K562 (cell line): Measurements from ENCODE around the gene POFUT2. TPM values are rescaled to one million over a fixed set of nuclear protein-coding genes. Genes with fewer than 3 reads are reported as not detected.

Experiments
- C11orf30 ChIP-seq: fragments of 450-650 bp; IDR thresholded peaks from 2 replicates; pipeline ENCODE4 v1.6.1; 2016; ENCODE audit warnings: low read depth, mild to moderate bottlenecking
- CBFB ChIP-seq: sonication (generic); formaldehyde crosslinking; IDR thresholded peaks from 2 replicates; pipeline ENCODE4 v1.4.0; 2020; ENCODE audit warnings: mild to moderate bottlenecking, missing genetic modification reagents
- CEBPG ChIP-seq, 3 experiments: fragments of 200-800 bp in 1 of 3; sonication (Bioruptor generic) in 1 of 3; sonication (generic) in 1 of 3; formaldehyde crosslinking in 1 of 3; IDR thresholded peaks in 2 of 3; conservative IDR thresholded peaks in 1 of 3; 2 replicates each; pipeline versions ENCODE4 v1.6.1 to v1.8.0; 2016 to 2022; ENCODE audit warnings: missing compliant biosample characterization in 2 of 3, missing genetic modification characterization in 2 of 3, mild to moderate bottlenecking in 1 of 3, missing genetic modification reagents in 1 of 3
- CREB3L1 ChIP-seq: fragments of 450-650 bp; IDR thresholded peaks from 2 replicates; pipeline ENCODE4 v1.6.1; 2014; ENCODE audit warnings: low read depth, mild to moderate bottlenecking, moderate library complexity, borderline replicate concordance
- CTCF ChIP-seq, 3 experiments: IDR thresholded peaks in 2 of 3; conservative IDR thresholded peaks in 1 of 3; 2 replicates each; pipeline ENCODE4 v1.5.1; 2011 to 2012; ENCODE audit warnings: low read length in 3 of 3, mild to moderate bottlenecking in 3 of 3, control low read depth in 2 of 3, improper control_type of control experiment in 1 of 3, inconsistent platforms in 1 of 3, low read depth in 1 of 3, mixed read lengths in 1 of 3, moderate library complexity in 1 of 3; ENCODE audit not compliant: insufficient read depth in 2 of 3
- E2F6 ChIP-seq, 2 experiments: IDR thresholded peaks; 2 replicates each; pipeline ENCODE4 v1.6.1; 2011; ENCODE audit warnings: borderline replicate concordance in 1 of 2, control low read depth in 1 of 2, low read depth in 1 of 2, low read length in 1 of 2, mild to moderate bottlenecking in 1 of 2, mixed read lengths in 1 of 2, moderate library complexity in 1 of 2; ENCODE audit not compliant: insufficient read depth in 1 of 2, insufficient read length in 1 of 2, poor library complexity in 1 of 2, severe bottlenecking in 1 of 2; ENCODE audit errors: extremely low read depth in 1 of 2
- GABPB1 ChIP-seq: sonication (generic); formaldehyde crosslinking; IDR thresholded peaks from 2 replicates; pipeline ENCODE4 v1.8.0; 2022; ENCODE audit warnings: mild to moderate bottlenecking, missing genetic modification reagents
- GTF2B ChIP-seq: IDR thresholded peaks from 2 replicates; pipeline ENCODE4 v1.6.1; 2011; ENCODE audit not compliant: insufficient read length; ENCODE audit errors: extremely low read depth
- KAT8 ChIP-seq: fragments of 450-650 bp; IDR thresholded peaks from 2 replicates; pipeline ENCODE4 v1.6.1; 2016; ENCODE audit warnings: low read depth, mild to moderate bottlenecking
- L3MBTL2 ChIP-seq: fragments of 450-650 bp; IDR thresholded peaks from 2 replicates; pipeline ENCODE4 v1.6.1; 2016; ENCODE audit warnings: mild to moderate bottlenecking, moderate library complexity
- MTA3 ChIP-seq: fragments of 450-650 bp; formaldehyde crosslinking; IDR thresholded peaks from 2 replicates; pipeline ENCODE4 v1.6.1; 2017; ENCODE audit warnings: mild to moderate bottlenecking, borderline replicate concordance
- MYC ChIP-seq, 2 experiments: fragments of 250-450 bp in 1 of 2; sonication (Bioruptor Pico) in 1 of 2; IDR thresholded peaks; 2 replicates each; pipeline versions ENCODE4 v1.5.1 to v1.6.1; 2012 to 2021; ENCODE audit warnings: low read depth in 2 of 2, borderline replicate concordance in 1 of 2, improper control_type of control experiment in 1 of 2, low read length in 1 of 2, mild to moderate bottlenecking in 1 of 2, moderate library complexity in 1 of 2
- POLR2G ChIP-seq: fragments of 200-400 bp; formaldehyde crosslinking; IDR thresholded peaks from 2 replicates; pipeline ENCODE4 v1.6.1; 2017; ENCODE audit warnings: low read depth, mild to moderate bottlenecking, antibody characterized with exemption, low read length, moderate library complexity
- SMARCA4 ChIP-seq: fragments of 450-650 bp; IDR thresholded peaks from 2 replicates; pipeline ENCODE4 v1.6.1; 2016
- TEAD1 ChIP-seq, 2 experiments: fragments of 450-650 bp in 1 of 2; sonication (generic) in 1 of 2; formaldehyde crosslinking; IDR thresholded peaks; 2 replicates each; pipeline versions ENCODE4 v1.4.0 to v1.8.0; 2020 to 2022; ENCODE audit warnings: mild to moderate bottlenecking in 2 of 2, missing genetic modification reagents in 1 of 2
- TFE3 ChIP-seq: fragments of 450-650 bp; formaldehyde crosslinking; IDR thresholded peaks from 2 replicates; pipeline ENCODE4 v1.4.0; 2020; ENCODE audit warnings: mild to moderate bottlenecking, mixed read lengths
- WHSC1 ChIP-seq: IDR thresholded peaks from one replicate; pipeline ENCODE4 v1.6.1; 2012; ENCODE audit warnings: low read length, control low read depth, inconsistent platforms
- ZFP1 ChIP-seq: fragments of 450-650 bp; formaldehyde crosslinking; IDR thresholded peaks from 2 replicates; pipeline ENCODE4 v1.4.0; 2020; ENCODE audit warnings: mild to moderate bottlenecking, mixed read lengths
- polyA plus RNA-seq, 8 experiments: library from polyadenylated mRNA; depleted of rRNA in 4 of 8; stranded (reverse) in 5 of 8; unstranded in 3 of 8; fragments of >200 nt; fragmentation: Nextera tagmentation in 2 of 8; fragmentation: Illumina TruSeq in 1 of 8; extraction: Ambion mirVana in 2 of 8; extraction: Trizol in 1 of 8; gene quantifications; 2 replicates each; pipeline versions ENCODE4 v1.2.1 to v1.2.3, GENCODE V29; 2011 to 2014; ENCODE audit warnings: inconsistent platforms in 1 of 8, missing spikeins in 1 of 8
- total RNA-seq, 7 experiments: library from RNA; depleted of rRNA in 6 of 7; stranded (reverse); fragments of >200 nt in 6 of 7; fragmentation: Illumina TruSeq in 2 of 7; extraction: Trizol in 2 of 7; gene quantifications; 2 replicates each; pipeline versions ENCODE4 v1.2.1 to v1.2.3, GENCODE V29; 2011 to 2021; ENCODE audit warnings: low replicate concordance in 1 of 7

POFUT2 gene
- total and polyA plus RNA-seq, 9 of the 15 experiments (the other 6 are each of a cell fraction or from before 2014, with no cell fraction given): 1.1 to 24.2 (median 11.0) TPM

GRCh38 chr21:45306832-45307571 is 19.3 kb upstream of the POFUT2 start (continued):
- TF ChIP-seq CTCF (IDR thresholded peaks at IDR 0.05 in 2 of 3, conservative IDR thresholded peaks at IDR 0.05 in 1 of 3; ENCODE audit: insufficient read depth in 2 of 3, low read depth in 1 of 3, low read length in 3 of 3) (peak in 1 of 3 experiments; percentile 9; a peak in 1 of 6 replicates), GABPB1 (CRISPR knock-in tag) (peak; percentile 31; the same call in 1 of the 2 replicates), C11orf30 (no peak), CREB3L1 (no peak), KAT8 (no peak), ZFP1 (no peak), MTA3 (peak; percentile 14; the same call in 1 of the 2 replicates), L3MBTL2 (peak; percentile 25; the same call in 1 of the 2 replicates), SMARCA4 (no peak), TEAD1 (CRISPR knock-in tag; IDR thresholded peaks at IDR 0.05) (0 out of 4 replicates have a peak, but pooled peaks of 1 of the 2 experiments have one; percentile 33), WHSC1 (no peak), GTF2B (no peak), TFE3 (CRISPR knock-in tag) (no peak), POLR2G (peak; percentile 80), E2F6 (IDR thresholded peaks at IDR 0.05; ENCODE audit: borderline replicate concordance in 1 of 2, extremely low read depth in 1 of 2, insufficient read depth in 1 of 2, insufficient read length in 1 of 2, low read depth in 1 of 2, low read length in 1 of 2, poor library complexity in 1 of 2, severe bottlenecking in 1 of 2) (peak in 1 of 2 experiments; percentile 20), MYC (IDR thresholded peaks at IDR 0.05; ENCODE audit: low read depth, low read length) (no peak), MYC (CRISPR knock-in tag; IDR thresholded peaks at IDR 0.05; ENCODE audit: borderline replicate concordance, low read depth) (peak; percentile 46; the same call in 1 of the 2 replicates), CBFB (peak; percentile 53; the same call in 1 of the 2 replicates), CEBPG (CRISPR knock-in tag; IDR thresholded peaks at IDR 0.05) (peak; percentile 95), CEBPG (tag; conservative IDR thresholded peaks at IDR 0.05 in 1 of 2, IDR thresholded peaks at IDR 0.05 in 1 of 2) (peak; percentile 85 to 87)
